SH-SY5Y (cell line): ENCODE results near the gene MXRA8.

ENCODE experiments used
- GATA2 ChIP-seq: IDR thresholded peaks from 2 replicates; pipeline ENCODE4 v1.6.1; 2011; ENCODE audit warnings: mild to moderate bottlenecking, low read depth, low read length
- GATA3 ChIP-seq: IDR thresholded peaks from 2 replicates; pipeline ENCODE4 v1.6.1; 2011; ENCODE audit warnings: low read depth, mild to moderate bottlenecking, low read length, moderate library complexity

DNA sequence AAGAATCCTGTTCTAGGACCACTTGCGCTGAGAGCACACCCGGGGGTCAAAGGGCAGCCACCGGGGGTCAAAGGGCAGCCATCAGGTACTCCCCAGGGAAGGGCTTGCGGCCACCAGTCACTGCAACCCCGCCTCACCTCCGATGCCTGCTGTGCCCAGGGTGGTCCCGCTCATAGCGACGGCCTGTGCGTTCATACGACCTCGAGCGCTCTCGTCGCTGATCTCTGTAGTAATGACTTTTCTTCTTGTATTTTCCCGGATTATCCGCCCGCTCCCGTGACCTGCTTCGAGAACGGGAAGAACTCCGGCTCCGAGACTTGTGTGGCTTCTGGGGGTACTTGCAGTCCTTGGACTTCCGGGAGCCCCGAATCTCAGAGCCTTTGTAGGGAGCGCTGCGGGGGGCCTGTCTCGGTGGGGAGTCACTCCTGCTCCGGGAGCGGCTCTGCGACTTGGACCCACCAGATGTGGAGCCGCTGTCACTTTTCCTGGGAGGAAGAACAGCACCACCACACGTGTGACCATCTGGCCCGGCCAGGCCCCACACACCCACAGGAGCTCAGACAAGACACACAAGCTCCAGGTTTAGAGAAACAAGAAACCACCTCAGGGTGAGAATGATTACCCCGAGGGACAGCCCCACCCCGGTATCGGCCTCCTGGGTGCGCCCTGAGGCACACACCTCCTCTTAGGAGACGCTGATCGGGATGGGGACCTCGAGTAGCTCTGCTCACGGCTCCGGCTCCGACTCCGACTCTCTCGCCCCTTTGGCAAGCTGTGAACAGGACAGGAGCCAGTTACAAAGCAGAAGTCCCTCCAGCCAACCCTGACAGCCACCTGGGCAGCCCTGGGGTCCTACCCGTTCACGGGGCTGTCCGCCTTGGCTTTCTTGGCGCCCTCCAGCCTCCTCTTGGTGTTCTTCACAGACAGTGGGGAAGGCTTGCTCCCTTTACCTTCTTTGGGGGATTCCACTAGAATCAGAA lies 29.0 kb upstream of the MXRA8 start:
- TF ChIP-seq GATA2 (no peak), GATA3 (no peak)
